GM18873 (cell line): Measurements from ENCODE around the gene SMCHD1.

Source experiments
- ATAC-seq: cut with Tn5 transposase; IDR thresholded peaks from one replicate; pipeline ENCODE4 v1.9.1; 2021; ENCODE audit warnings: mild to moderate bottlenecking, moderate library complexity, moderate number of reproducible peaks; ENCODE audit not compliant: unreplicated experiment, low FRiP score

The SMCHD1 gene

DNA sequence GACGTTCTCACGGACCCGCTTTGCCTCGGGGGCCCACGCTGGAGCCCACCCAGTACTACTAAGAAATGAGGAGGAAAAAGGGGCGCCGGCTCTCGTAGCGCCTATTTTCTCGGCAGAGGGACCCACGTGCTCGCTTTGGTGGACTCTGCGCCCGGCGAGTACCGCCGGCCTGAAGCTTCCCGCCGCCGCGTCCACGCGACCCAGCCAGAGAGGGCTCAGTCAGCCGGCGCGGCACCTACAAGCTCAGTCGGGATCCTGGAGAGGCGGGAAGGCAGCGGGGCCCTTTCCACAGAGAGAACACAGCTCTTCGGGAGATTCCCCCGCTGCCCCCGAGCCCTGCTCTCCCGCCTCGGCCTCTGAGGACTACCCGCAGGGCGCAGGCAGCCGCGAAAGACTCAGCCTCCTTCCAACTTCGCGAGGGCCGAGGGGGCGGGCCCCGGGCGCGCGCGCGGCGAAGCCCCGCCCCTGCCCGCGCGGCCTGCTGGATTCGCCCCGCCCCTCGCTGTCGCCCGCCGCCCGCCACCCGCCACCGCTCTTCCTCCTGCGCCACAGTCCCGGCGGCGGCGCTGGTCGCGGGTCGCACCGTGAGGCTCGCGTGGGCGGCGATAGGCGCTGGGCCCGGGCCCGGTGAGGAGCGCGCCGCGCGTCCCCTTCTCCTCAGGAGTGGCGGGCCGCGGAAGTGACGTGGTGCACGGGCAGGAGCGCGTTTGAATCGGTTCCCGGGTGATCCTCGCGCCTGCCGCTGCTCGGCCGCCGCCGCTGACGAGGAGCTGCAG lies at the start of gene SMCHD1:
Gene SMCHD1 (plus strand): TSS at position 549 of the 776 bp plus-strand sequence. CDS start 350 bp downstream, outside the sequence.
- peak; percentile 60 for ATAC-seq

DNA sequence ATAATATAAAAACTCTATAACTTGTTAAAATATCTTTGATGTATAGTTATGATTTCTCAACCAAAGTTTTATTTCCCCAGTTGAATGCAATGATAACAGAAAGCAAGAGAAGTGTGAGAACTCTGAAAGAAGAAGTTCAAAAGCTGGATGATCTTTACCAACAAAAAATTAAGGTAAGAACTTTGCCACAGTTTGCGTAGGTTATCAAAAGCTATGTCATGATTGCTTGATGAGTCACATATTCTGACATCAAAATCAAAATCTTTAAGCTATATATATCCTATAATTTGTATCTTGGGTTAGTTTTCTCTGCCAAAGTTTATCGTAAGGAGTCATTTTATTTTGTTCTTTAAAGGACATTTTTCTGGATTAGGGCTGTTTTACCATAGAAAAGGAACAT lies 49.2 kb upstream of the SMCHD1 start:
- no peak for ATAC-seq

DNA sequence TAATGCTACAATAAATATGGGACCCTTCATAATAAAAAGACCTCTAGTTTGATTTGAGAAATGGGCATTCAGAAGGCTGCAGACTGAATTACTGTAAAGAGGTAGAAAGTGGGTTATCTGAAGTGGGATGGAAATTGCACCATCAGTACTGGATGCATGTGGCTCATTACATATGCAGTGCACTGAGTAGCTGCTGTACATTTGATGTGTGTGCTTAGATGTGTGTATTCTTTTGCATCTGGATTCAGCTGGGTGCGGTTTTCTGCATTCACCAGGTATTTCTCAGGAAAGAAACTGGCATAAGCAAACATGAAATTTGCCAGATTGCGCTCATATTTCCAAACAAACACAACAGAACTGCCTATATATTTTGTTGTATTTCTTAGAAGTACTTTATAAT lies 45.9 kb upstream of the SMCHD1 start:
- no peak for ATAC-seq

DNA sequence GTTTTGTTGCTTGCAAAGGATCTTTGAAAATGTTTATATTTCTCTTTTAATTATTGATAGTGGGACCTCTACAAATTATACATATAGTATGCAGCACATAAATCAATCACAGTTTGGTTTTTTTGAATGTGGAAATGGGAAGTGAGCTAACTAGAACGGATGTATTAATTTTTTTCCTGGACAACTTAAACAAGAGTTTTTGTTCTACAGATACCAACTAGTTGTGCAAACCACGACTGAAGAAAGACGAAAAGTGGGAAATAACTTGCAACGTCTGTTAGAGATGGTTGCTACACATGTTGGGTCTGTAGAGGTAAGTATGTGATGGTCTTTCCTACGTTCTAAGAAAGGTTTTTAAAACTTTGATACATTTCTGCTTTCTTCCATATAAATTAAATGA lies 45.0 kb upstream of the SMCHD1 start:
- ATAC-seq = no peak

DNA sequence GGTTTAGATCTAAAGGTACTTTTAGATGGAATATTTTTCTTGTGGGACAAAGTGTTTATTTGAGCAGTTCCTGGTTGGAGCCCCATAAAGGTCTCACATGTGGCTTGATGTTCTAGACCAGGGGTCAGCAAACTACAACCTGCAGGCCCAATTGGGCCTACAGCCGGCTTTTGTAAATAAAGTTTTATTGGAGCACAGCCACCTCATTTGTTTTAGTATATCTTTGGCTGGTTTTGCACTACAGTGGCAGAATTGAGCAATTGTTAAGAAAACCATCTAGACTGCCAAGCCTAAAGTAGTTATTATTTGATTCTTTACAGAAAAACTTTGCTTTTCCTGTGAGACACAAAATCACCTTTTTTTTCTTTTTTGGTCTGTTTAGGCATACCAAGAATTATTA lies 42.5 kb upstream of the SMCHD1 start:
- ATAC-seq = no peak

DNA sequence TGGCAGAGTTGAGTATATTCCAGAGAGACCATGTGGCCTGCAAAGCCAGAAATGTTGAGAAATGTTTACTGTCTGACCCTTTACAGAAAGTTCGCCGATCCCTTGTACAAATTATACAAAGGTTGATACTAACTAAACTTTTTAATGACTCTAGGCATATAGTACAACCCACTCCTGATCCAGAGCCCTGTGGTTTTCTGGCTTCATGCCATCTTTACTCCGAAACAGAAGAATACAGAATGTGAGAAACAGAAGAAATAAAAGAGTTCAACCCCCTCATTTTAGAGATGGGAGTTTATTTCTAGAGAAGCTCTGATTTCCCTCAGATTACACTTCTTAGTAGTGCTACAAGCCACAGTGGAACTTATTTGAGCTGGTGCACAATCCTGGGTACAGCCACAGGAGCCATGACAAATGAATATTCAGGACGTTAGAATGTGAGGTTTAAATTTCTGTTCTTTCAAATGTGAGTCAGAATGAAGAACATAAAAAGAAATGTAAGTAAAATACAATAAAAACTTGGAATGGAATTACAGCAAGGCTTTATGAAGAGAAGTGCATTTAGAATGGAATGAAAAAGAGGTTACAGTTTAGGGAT lies 38.0 kb upstream of the SMCHD1 start:
- ATAC-seq = no peak

DNA sequence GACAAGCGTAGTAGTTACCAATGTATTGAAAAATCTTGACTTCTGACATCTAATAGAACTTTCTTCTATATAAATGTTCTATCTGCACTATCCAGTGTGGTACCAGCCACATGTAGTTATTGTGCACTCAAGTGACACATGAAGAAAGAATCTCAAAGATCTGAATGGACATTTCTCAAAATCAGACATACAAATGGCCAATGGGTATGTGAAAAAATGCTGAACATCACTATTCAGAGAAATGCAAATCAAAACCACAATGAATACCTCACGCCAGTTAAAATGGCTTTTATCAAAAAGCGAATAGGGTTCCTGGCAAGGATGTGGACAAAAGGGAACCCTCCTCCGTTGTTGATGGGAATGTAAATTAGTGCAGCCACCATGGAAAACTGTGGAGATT lies 37.5 kb upstream of the SMCHD1 start:
- ATAC-seq = no peak

DNA sequence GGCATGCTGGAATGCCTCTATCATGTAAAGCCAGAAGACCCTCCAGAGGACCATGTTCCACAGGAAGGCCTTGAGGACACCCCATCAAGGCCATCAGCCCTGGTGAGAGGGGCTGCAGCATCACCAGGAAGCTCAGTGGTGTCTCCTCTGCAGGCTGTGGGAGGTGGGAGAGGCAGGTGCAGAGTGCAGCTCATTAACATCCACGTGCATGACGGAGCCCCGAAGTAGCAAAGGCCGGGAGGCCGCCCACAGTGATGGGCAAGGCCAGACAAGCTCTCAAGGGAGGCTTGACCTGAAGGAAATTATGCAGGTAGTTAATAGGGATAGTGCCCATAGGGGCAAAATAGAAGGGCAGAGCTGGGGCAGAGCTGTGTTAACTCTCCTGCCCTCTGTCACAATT lies 30.3 kb upstream of the SMCHD1 start:
- ATAC-seq = no peak

DNA sequence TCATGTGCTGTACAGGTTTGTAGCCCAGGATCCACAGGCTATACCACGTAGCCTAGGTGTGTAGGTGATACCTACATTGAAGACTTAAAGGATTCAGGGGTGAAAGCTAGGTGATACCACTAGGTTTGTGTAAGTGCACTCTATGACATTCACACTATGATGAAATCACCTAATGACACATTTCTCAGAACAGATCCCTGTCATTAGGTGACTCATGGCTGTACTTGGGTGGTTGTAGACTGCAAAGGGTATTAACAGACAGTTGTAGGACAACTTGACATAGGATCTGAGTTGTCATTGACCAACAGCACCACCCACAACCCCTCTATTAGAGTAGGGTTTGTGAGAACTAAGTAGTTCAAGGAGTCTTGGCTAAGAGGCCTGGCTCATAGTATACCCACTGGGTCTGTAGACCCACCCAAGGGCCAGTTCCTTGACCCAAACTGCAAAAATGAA lies 27.7 kb upstream of the SMCHD1 start:
- ATAC-seq = no peak

DNA sequence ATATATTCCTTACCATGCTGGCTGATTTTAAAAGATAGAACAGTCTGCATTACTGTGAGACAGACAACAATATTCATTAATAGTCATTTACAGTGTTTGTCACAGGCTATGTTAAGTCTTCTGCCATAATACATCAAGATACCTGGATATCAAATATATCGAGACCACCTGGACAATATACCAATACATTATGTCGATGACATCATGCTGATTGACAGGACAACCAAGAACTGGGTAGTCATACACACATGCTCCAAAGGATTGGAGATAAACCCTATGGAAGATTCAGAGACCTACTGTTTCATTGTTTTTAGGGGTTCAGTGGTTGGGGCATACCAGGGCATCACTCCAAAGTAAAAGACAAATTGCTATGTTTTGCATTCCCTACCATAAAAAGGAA lies 26.5 kb upstream of the SMCHD1 start:
- ATAC-seq = no peak

DNA sequence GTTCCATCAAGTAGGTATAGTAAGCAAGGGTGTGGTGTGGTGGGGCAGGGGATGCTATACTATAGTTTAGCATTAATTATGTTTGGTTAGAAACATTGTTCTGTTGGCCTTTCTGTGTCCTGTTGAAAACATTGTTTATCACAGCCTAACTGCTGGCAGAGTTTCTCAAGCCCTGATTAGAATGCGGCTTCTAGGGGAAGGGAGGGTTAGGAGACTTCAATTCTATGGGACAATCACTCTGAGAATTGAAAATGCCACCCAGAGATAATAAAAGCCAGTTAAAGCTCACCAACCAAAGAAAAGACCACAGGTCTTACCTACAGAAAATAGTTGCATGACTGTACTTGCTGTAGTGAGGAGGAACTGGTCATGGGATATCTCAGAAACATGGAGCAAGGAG lies 19.9 kb upstream of the SMCHD1 start:
- no peak for ATAC-seq

DNA sequence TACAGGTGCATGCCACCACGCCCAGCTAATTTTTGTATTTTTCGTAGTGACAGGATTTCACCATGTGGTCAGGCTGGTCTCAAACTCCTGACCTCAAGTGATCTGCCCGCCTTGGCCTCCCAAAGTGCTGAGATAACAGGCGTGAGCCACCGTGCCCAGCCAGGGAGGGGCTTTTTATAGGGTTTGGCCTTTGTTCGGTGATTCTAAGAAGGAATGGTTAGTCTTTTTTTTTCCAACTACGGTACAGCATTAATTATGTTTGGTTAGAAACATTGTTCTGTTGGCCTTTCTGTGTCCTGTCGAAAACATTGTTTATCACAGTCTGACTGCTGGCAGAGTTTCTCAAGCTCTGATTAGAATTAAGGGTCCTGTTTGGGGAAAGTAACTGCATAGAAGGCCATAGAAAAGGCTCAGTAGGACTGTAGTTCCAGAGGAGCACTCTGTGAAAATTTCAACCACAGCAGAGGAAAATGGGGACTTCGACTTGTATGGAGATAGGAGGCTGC lies 19.3 kb upstream of the SMCHD1 start:
- ATAC-seq = peak; percentile 13

DNA sequence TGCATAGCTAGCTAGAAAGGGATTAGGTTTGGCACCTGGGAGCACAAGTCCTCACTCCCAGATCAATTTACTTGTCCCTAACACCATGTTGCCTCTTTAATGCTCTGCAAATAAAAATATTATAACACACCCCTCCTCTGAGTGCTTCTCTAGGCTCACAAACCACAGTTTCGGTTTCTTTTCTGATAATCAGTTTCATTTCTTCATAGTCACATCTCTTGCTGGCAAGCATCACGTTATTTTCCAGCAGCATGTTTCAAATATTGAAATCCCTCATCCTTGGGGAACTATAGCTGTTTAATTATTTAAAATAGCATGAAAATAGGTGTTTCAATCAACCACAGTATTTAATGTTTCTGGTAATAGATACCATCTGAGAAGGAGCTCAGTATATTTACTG lies 13.9 kb upstream of the SMCHD1 start:
- ATAC-seq = peak; percentile 75

DNA sequence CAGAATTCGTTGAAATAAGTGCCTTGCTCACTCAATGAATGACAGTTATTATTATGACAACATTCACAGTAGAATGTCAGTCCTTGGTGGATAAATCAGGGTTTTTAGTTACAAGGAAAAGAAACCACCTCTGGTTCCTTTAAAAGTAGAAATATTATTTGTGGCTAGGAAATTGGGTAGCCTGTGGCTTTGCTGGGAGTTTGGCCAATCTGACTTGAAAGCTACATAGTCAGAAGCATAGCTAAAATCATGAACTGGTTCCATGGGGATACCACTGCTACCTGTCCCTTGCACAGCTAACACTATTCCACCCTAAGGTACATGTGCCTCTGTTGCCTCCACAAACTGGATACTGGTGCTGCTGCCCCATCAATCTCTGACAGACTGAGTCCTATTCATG lies 12.8 kb upstream of the SMCHD1 start:
- ATAC-seq = no peak

DNA sequence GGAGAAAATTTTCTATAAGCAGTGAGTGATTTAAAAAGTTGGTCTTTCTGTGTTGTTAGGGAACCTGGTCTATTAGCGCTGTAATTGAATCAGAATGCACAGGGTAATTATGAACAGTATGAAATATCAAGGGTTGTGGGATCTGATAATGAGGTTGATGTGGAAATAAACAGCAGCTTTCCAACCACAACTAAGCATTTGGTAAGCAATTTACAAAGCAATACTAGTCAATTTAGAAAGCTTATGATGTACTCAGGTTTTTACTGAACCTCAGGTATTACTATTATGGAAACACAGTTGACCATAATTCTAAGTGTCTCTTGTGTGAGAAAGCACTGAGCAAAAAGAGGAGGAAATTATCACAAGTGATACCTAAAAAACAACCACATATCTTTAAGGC lies 11.0 kb upstream of the SMCHD1 start:
- no peak for ATAC-seq

DNA sequence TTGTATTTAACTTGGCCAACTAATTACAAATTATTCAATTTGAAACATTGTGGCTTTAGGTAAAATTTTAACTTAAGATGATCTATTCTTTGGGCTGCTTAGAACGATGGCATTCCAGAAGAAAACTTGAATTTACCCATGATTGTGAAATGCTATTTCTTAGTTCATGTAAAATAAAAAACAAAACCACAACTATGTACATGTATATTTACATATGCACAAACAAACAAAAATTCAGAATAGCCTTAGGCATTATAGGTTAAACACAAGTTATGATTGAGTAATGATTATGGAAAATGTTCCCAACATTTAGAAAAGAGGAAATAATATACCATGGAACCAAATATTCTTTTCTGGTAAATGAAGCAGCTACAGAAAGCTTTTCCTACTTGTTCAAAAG lies 3.5 kb upstream of the SMCHD1 start:
- ATAC-seq = no peak

DNA sequence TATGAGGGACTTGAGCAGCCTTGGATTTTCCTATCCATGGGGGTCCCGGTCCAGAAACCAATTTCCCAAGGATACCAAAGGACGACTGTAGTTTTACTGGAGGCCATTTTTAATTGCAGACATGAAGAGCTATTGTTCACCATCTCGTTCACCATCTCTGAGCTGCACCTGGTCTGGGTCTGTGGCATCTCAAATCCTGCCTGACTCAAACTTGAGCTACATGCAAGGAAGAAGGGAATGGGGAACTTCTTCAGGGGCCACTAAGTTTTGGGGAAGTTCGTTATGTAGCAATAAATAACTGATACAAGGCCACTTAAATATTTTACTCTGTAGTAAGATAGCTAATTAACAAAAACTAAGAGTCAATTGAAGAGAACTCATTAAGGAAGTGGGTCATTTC lies 2.1 kb upstream of the SMCHD1 start:
- no peak for ATAC-seq

DNA sequence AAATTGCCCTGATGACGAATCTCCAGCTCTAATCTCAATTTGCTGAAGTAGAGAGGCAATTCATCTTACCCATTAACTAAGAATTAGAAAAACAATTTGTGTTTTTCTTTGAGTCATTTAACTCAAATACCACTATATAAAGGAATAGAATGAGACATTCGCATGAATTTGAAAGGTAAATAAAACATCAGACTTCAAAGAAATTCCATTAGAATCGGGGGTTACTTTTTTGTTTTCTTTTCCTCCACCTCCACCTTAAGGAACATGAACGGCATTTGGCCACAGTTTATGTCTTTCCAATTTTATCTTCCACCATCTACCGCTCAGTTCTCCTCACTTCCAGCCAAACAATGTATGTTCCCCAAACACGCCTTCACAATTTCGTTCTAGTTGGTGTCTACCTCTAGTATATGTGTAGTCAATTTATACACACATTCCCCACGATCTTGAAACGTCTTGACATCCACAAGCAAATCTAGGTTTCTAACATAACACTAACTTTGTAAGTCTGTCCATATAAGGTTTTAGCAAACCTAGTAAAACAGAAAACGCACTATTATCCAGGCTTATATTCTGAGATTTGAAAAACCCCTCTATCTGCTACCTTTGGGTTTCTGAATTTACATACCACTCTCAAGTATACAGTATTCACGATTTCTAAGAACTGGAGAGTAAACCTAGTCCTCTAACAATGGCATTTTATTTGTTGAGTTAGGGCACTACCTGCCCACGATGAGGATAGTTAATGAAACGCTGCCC lies 1.2 kb upstream of the SMCHD1 start:
- ATAC-seq = no peak

DNA sequence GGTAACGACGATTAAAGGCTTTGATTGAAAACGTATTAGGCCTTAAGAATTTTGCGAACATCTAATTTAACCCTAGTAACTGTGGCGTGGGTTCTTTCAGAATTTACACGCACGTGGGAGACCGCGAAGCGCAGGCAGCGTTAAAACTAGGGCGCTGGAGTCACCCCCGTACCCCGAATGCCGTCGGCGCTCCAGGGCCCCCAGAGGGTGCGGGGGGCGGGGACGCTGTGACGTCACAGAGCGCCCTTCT lies 673 bp upstream of the SMCHD1 start:
- peak; percentile 33 for ATAC-seq

DNA sequence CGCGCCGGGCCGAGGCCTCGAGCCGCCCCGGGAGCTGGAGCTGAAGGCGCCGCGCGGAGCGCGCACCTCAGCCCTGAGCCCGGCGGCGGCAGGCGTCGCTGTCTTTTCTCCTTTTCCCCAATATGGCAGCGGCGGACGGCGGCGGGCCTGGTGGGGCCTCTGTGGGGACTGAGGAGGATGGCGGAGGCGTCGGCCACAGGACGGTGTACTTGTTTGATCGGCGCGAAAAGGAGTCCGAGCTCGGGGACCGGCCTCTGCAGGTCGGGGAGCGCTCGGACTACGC lies 369 bp downstream of the SMCHD1 start:
- ATAC-seq = peak; percentile 22

DNA sequence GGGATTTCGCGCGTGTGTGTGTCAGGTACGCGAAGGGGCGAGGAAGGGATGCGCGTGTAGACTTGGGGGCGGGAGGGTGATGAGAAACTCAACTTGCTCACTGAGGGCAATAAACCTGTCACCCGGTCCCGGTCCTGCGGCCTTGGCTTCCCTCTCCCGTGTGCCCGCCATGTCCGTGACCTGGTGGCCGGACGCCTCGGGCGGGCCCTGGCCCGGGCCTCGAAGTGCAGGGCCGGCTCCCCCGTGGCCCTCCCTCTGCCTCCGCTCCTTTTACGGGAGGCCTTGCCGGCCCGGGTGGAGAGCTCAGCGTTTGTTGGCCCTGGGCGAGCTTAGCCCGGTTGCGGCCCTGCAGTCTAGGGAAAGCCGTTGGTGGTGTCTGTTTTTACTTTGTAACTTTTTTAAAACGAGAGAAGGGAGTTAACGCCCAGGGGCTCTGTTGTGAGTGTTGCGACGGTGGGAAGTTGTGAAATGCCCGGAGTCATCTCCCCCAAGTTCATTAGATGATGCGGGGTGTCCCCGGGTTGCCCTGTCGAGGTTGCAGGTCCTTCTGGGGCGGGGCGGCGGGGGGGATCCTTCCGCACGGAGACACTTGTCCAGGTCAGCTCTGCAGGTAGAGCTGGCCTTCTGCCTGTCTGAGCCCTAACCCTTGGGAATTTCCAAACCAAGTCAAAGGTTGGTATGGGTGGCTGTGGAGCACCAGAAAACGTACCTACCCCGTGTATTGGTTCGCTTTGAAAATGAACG lies 883 bp downstream of the SMCHD1 start:
- peak; percentile 3 for ATAC-seq
